HFFc6 (cell line): ENCODE measurements around the gene BRD3. TPM values are rescaled to one million over a fixed set of nuclear protein-coding genes. Genes with fewer than 3 reads are reported as not detected.

Experiments
- DNase-seq: peaks from one replicate; pipeline ENCODE4 v3.0.0-alpha.2; 2018
- H3K27ac Mint-ChIP-seq: 2 replicates; pipeline ENCODE4 v1.8.0; 2020; ENCODE audit warnings: mild to moderate bottlenecking, mixed read lengths
- H3K27me3 Mint-ChIP-seq: 2 replicates; pipeline ENCODE4 v1.8.0; 2021; ENCODE audit warnings: mild to moderate bottlenecking, moderate library complexity, mixed read lengths; ENCODE audit not compliant: insufficient read depth
- H3K36me3 Mint-ChIP-seq: 2 replicates; pipeline ENCODE4 v1.8.0; 2021; ENCODE audit warnings: low read depth, mixed read lengths
- H3K4me1 Mint-ChIP-seq: 2 replicates; pipeline ENCODE4 v1.8.0; 2020; ENCODE audit warnings: low read depth, mixed read lengths
- H3K4me3 Mint-ChIP-seq: 2 replicates; pipeline ENCODE4 v1.8.0; 2020; ENCODE audit warnings: mild to moderate bottlenecking, moderate library complexity, mixed read lengths
- H3K9me3 Mint-ChIP-seq: 2 replicates; pipeline ENCODE4 v1.8.0; 2020; ENCODE audit warnings: mild to moderate bottlenecking, mixed read lengths
- total RNA-seq, 6 experiments: library from RNA; stranded (reverse); fragmentation: NEBNext Ultra II Directional; extraction: Animal tissue kit (Norgen Biotek cat#: 25700); gene quantifications; 2 replicates in 1 of 6; 3 replicates in 5 of 6; pipeline ENCODE4 v1.2.3, GENCODE V29; 2021
- TF ChIP-seq, protein P1 (sequence below): fragments of 200-600 bp; sonication (generic); IDR thresholded peaks from 2 replicates; pipeline ENCODE4 v1.5.0; 2021; ENCODE audit warnings: antibody characterized with exemption, mild to moderate bottlenecking

The BRD3 gene
- total RNA-seq, 6 experiments from 2014 or later, result 17.1 to 20.9 (median 18.6) TPM

DNA sequence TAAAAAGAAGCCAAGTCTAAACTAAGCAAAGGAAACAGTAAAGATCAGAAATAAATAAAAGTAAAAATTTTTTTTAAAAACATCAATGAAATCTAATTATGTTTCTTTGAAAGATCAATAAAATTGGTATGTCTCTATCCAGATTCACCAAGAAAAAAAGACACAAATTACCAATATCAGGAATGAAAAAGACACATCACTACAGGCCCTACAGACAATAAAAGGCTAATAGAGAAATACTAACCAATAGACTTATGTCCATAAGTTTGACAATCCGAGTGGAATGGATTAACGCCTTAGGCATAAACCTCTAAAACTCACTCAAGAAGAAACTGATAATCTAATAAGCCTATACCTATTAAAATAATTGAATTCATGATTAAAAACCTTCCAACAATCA lies 30.2 kb downstream of the BRD3 start:
- H3K4me1 Mint-ChIP-seq, result no peaks in the 10 kb centered on the region
- peaks cover 2% of the 10 kb centered on the region for H3K27me3 Mint-ChIP-seq
- no peak overlapping the region for H3K4me3 Mint-ChIP-seq

DNA sequence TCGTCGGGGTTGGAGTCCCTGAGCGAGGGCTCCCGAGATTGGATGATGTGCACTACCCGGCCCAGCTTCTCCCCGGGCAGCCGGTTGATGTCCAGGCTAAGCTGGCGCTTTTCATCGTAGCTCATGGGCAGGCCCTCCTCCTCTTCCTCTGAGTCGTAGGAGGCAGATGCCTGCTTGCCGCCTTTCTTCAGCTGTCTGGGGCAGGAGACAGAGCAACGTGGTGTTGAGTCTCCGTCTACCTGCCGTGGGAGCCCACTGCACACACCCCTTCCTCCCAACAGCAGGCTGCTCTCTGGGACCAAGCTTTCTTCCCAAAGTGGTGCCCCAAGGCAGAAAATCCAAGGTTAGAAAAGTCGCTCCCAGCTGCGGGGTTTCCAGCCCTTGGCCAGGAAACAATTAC lies 31.7 kb downstream of the BRD3 start:
- H3K4me3 Mint-ChIP-seq, result no peak overlapping the region
- no peak for DNase-seq
- H3K9me3 Mint-ChIP-seq, result no peaks in the 10 kb centered on the region
- H3K27me3 Mint-ChIP-seq, result peaks cover 2% of the 10 kb centered on the region
- H3K36me3 Mint-ChIP-seq, result peaks cover 15% of the 10 kb centered on the region
- no peak overlapping the region for H3K27ac Mint-ChIP-seq
- H3K4me1 Mint-ChIP-seq, result no peaks in the 10 kb centered on the region
- TF ChIP-seq, protein P1, sequence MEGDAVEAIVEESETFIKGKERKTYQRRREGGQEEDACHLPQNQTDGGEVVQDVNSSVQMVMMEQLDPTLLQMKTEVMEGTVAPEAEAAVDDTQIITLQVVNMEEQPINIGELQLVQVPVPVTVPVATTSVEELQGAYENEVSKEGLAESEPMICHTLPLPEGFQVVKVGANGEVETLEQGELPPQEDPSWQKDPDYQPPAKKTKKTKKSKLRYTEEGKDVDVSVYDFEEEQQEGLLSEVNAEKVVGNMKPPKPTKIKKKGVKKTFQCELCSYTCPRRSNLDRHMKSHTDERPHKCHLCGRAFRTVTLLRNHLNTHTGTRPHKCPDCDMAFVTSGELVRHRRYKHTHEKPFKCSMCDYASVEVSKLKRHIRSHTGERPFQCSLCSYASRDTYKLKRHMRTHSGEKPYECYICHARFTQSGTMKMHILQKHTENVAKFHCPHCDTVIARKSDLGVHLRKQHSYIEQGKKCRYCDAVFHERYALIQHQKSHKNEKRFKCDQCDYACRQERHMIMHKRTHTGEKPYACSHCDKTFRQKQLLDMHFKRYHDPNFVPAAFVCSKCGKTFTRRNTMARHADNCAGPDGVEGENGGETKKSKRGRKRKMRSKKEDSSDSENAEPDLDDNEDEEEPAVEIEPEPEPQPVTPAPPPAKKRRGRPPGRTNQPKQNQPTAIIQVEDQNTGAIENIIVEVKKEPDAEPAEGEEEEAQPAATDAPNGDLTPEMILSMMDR, result no peak

More for the DNA sequence above, 30.2 kb downstream of the BRD3 start:
- Mint-ChIP-seq H3K36me3 (peaks cover 15% of the 10 kb centered on the region), H3K27ac (no peak overlapping the region), H3K9me3 (no peaks in the 10 kb centered on the region)
- no peak for DNase-seq
- TF ChIP-seq, protein P1, result no peak

DNA sequence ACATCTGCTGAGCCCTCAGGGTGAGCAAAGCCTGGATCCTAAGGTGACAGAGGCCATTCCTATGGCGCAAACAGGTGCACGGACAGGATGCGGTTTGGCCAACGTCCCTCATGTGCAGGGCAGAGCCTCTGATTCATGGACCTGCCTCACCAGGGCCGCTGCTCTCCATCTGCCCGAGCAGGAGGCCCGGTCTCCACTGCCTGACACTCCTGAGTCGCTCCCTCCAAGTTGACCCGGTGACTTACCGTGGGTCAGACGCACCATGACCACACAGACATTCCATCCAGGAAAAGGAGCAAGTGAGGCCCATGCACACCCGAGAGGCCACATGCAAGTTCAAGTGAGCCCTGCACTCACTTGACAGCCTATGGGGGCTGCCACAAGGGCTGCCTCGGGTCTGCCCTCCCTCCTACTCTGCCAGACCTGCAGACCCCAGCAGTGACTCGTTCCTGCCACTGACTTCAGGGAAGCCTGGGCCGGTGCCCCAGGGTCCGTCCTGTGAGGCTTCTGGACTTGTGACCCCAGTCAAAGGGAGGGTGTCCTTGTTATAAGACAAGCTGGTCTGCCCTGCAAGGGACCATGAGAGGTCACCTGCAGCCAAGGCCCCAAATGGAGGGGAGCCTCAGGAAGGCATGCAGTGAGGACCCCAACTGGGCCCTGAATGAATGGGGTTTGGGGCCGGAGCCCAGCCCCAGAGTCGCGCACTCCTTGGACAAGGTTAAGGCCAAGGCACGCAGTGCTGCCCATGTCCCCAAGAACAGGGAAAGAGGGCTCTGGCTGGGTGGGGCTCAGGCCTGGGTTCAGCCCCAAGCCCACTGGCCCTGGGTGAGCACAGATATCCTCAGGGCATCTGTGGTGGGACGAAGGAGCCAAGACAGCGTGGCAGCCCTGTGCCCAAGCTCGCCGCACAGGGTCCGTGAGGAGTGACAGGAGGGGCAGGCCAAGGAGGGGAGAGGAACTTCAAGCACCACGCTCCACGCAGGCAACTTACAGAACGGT lies 32.5 kb downstream of the BRD3 start:
- TF ChIP-seq, protein P1, result no peak
- DNase-seq, result no peak
- Mint-ChIP-seq H3K27me3 (peaks cover 2% of the 10 kb centered on the region), H3K9me3 (no peaks in the 10 kb centered on the region), H3K4me3 (no peak overlapping the region), H3K36me3 (peaks cover 15% of the 10 kb centered on the region), H3K4me1 (no peaks in the 10 kb centered on the region), H3K27ac (no peak overlapping the region)

DNA sequence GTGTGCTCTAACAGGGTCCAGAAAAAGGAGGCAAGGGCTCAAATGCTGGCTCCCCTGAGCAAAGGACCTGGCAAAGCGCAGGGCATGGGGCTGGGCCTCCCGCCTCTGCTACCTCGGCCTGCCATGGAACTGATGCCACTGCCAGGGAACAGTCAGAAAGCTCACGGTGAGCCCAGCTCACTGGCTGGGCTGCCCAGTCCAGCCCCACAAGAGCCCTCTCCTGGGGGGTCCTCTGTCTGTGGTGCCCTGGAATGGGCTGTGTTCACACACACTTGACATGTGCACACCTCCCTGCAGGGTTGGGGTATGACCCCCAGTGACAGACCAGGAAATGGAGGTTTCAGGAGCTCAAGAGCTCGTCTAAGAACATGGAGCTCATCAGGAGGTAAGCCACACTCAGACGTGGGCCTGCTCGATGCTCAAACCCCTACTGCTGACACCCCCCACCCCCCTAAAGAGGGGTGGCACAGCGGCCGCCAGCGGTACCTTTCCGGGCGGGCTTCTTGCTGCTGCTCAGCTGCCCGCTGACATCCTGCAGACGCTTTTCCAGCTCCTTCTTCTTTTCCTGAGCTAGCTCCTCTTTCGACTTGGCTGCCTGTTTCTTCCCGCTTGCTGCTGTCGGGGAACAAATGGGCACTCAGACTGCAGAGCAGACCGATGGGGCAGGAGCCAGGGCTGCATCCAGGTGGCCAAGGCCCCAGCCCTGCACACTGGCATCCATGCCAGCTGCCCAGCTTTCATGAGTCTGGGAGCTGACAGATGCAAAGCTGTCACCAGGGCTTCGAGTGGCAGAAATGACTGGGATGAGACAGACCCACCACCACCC lies 33.4 kb downstream of the BRD3 start:
- peaks cover 15% of the 10 kb centered on the region for H3K36me3 Mint-ChIP-seq
- TF ChIP-seq, protein P1, result no peak
- DNase-seq, result no peak
- no peak overlapping the region for H3K27ac Mint-ChIP-seq
- peaks cover 2% of the 10 kb centered on the region; the same call in 1 of the 2 replicates for H3K27me3 Mint-ChIP-seq
- no peaks in the 10 kb centered on the region for H3K9me3 Mint-ChIP-seq
- H3K4me3 Mint-ChIP-seq, result no peak overlapping the region
- no peaks in the 10 kb centered on the region for H3K4me1 Mint-ChIP-seq

DNA sequence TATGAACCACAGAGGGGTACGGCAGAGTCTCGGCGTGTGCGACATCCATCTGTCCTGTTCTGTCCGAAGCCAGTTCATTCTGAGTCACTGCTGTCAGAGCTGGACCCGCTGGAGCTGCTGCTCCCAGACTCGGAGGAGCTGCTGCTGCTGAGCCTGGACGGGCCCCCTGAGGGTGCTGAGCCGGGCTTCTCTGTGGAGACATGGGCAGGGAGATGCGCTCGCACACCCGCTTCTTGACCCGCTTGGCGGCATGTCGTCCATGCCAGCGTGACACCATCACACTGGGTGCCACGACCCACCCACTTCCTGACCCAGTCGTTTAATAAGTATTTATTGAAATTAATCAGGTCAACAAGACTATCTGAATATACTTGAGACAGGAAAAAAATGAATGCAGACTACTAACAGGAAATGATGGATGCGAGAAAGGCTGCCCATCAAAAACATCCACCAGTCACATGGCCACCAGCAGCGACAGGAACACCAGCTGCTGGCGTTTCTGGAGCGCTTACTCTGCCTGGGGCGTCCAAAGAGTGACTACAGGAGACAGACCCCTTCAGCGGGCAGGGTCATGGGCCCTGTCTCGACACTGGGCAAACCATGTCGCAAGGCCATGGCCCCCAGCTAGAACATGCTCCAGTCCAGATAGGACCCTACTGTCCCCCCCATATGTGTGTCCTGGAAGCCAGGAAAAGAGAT lies 34.2 kb downstream of the BRD3 start:
- Mint-ChIP-seq H3K27me3 (peaks cover 2% of the 10 kb centered on the region; the same call in 1 of the 2 replicates), H3K9me3 (no peaks in the 10 kb centered on the region), H3K27ac (no peak overlapping the region), H3K36me3 (peaks cover 15% of the 10 kb centered on the region), H3K4me3 (no peak overlapping the region), H3K4me1 (no peaks in the 10 kb centered on the region)
- DNase-seq, result no peak
- TF ChIP-seq, protein P1, result no peak
